LNCaP clone FGC (cell line): Measurements from ENCODE around the gene HSPA9.
A peak's percentile ranks its signal among the peaks of the same experiment; 100 is the strongest.

Experiments used
- DNase-seq: peaks from one replicate; pipeline ENCODE4 v3.0.0-alpha.2; 2011; ENCODE audit warnings: low read depth
- H3K4me3 ChIP-seq: 2 replicates; pipeline ENCODE4 v1.5.1; 2011; ENCODE audit warnings: mild to moderate bottlenecking, low read depth, low read length, control low read depth
- TF ChIP-seq, protein P1 (sequence below): IDR thresholded peaks from 2 replicates; pipeline ENCODE4 v1.5.1; 2012; ENCODE audit warnings: mild to moderate bottlenecking; ENCODE audit not compliant: control insufficient read depth, insufficient read depth; ENCODE audit errors: extremely low read depth

The HSPA9 gene

DNA sequence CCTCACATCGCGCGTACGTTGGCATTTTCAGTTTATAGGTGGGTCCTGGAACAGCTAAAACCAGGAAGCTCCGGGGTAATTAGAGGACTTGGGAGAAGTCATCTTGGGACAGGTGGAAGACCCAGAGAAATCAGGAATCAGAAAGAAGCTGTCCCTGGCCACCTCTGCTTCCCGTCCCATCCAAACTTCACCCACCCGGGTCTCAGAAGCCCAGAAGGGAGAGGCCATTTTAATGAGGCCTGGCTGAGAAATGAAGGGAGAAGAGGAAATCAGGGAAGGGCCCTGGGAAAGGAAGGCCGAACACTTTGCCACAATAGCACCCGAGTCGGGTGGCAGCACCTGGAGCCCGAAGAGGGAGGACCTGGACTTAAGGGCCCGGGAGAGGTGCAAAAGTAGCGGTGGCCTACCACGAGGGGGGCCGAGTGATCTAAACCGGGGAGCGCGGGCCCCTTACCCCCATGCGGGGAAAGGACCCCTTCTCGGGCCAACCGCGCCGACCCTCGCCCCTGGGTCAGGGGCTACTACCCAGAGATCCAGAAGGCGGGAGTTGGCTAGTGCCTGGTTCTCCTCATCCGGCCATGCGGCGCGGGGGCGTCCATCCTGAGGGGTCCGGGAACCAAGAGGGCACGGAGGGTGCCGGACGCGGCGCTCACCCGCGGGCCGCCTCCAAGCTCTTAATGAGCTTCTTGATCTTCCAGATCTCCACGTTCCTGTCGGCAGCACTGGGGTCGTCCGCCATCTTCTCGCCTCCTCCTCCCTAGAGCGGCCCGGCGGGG, 32.8 kb downstream of the HSPA9 start:
- TF ChIP-seq, protein P1, sequence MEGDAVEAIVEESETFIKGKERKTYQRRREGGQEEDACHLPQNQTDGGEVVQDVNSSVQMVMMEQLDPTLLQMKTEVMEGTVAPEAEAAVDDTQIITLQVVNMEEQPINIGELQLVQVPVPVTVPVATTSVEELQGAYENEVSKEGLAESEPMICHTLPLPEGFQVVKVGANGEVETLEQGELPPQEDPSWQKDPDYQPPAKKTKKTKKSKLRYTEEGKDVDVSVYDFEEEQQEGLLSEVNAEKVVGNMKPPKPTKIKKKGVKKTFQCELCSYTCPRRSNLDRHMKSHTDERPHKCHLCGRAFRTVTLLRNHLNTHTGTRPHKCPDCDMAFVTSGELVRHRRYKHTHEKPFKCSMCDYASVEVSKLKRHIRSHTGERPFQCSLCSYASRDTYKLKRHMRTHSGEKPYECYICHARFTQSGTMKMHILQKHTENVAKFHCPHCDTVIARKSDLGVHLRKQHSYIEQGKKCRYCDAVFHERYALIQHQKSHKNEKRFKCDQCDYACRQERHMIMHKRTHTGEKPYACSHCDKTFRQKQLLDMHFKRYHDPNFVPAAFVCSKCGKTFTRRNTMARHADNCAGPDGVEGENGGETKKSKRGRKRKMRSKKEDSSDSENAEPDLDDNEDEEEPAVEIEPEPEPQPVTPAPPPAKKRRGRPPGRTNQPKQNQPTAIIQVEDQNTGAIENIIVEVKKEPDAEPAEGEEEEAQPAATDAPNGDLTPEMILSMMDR: no peak
- no peak for DNase-seq
- peak overlapping the region; percentile 88 for H3K4me3 ChIP-seq

DNA sequence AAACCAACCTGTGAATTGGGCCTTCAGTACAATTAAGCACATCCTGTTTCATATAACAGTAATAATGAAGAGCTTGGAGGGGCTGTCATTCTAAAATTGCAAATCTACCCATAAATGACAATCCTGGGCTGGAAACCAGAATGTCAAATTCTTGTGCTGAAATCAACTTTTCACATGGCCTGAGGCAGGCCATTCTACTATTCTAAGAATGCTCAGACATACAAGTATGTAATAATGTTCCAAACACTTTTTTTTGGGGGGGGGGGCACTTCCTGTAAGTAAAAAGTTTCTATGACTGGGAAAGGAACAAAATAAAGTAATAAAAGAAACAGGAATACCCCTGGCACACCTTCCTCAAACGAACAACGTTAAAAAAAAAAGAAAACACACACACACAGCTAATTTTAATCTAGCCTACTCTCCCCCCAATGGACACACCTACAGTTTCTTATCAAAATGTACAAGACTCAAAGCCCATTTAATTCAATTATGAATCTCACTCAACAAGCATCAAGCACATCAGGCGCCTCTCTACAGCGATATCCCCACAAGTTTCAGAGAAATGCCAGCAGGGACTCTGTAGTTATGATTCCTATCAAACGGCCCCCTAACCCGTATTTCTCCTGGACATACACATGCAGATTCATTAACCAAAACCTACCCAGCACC, 33.6 kb downstream of the HSPA9 start:
- TF ChIP-seq, protein P1: no peak
- H3K4me3 ChIP-seq: peak overlapping the region; percentile 88
- DNase-seq: no peak

- DNase-seq: no peak
- no peak overlapping the region for H3K4me3 ChIP-seq
- TF ChIP-seq, protein P1: no peak
Measured at GRCh38 chr5:138539791-138540190, 35.4 kb downstream of the HSPA9 start.

- H3K4me3 ChIP-seq: no peak overlapping the region
- no peak for DNase-seq
- TF ChIP-seq, protein P1: no peak
Measured at GRCh38 chr5:138538943-138539627, 36.1 kb downstream of the HSPA9 start.

DNA sequence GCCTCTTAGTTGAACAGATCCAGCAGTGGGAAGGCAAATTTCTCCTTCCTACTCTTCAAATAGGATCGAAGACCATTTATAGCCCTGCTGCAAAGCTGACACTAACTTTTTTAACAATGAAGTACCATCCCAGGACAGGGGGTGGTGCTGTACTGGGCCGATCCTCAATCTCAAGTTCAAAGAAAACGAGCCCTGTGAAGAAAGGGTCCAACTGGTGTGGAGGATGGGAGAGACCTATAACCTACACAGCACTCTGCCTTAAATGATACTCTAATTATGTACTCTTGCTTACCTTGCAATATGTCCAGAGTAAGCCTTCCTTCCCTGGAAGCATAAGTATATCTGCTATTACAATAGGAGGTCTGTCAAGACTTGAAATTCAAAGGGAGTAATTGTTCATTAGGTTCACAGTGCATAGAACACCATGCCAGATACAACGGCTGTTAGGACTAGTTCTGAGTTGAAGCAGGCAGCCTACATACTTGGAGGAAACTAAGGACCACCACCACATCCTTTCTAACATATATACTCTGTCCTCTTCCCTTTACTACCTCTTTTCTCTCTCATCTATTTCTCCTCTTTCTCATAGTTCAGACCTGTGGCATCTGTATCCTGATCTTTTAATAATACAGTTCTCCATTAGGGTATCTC, 38.4 kb downstream of the HSPA9 start:
- no peak for DNase-seq
- TF ChIP-seq, protein P1: 0 out of 2 replicates have a peak, but pooled peaks have one; percentile 4
- no peak overlapping the region for H3K4me3 ChIP-seq

- H3K4me3 ChIP-seq: no peak overlapping the region
- TF ChIP-seq, protein P1: no peak
- DNase-seq: no peak
Measured at GRCh38 chr5:138536215-138536614, 39.0 kb downstream of the HSPA9 start.
